ENCODE measurements around the gene TP53RK. TPM values are rescaled to one million over a fixed set of nuclear protein-coding genes. Genes with fewer than 3 reads are reported as not detected.
A peak's percentile ranks its signal among the peaks of the same experiment; 100 is the strongest.

The TP53RK gene
- total RNA-seq, 1 experiment from 2014 or later = 12.4 TPM

DNA sequence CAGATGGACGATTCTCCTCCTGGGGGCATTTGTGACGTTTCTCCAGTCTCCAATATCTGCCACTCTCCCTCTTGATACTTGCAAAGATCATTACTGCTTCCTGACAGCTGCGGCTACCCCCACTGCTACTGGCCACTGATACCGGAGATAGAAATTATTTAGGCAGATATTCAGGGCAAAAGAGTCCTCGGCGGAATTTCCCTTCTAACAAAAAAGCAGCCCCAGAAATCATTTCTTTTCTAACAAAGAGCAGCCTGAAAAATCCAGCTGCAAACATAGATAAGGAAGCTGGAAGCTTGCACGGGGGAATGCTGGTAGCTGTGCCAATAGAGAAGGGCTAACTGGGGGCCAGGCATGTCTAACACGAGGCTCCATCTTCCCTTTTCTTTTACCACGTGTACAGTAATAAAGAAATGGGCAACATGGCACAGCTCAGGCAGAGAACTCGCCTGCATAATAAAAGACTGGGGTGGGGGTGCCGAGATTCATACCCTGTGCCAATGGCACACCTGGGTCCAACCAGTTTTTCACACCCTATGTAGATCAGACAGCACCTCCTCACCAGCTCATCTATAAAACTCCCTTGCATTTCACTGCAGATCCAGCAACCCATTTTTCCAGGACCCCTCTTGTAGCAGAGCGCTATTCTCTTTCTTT, 6.1 kb downstream of the TP53RK start (continued):
- TF ChIP-seq MYBL2 (CRISPR knock-in tag; IDR thresholded peaks at IDR 0.05) = no peak
- no peak for TF ChIP-seq RORB (CRISPR knock-in tag; IDR thresholded peaks at IDR 0.05)
- TF ChIP-seq, protein P1, sequence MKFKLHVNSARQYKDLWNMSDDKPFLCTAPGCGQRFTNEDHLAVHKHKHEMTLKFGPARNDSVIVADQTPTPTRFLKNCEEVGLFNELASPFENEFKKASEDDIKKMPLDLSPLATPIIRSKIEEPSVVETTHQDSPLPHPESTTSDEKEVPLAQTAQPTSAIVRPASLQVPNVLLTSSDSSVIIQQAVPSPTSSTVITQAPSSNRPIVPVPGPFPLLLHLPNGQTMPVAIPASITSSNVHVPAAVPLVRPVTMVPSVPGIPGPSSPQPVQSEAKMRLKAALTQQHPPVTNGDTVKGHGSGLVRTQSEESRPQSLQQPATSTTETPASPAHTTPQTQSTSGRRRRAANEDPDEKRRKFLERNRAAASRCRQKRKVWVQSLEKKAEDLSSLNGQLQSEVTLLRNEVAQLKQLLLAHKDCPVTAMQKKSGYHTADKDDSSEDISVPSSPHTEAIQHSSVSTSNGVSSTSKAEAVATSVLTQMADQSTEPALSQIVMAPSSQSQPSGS (CRISPR knock-in tag; IDR thresholded peaks at IDR 0.05; ENCODE audit: borderline replicate concordance, low read depth) = no peak
- TF ChIP-seq FOXP1 (CRISPR knock-in tag; IDR thresholded peaks at IDR 0.05; ENCODE audit: borderline replicate concordance) = no peak

DNA sequence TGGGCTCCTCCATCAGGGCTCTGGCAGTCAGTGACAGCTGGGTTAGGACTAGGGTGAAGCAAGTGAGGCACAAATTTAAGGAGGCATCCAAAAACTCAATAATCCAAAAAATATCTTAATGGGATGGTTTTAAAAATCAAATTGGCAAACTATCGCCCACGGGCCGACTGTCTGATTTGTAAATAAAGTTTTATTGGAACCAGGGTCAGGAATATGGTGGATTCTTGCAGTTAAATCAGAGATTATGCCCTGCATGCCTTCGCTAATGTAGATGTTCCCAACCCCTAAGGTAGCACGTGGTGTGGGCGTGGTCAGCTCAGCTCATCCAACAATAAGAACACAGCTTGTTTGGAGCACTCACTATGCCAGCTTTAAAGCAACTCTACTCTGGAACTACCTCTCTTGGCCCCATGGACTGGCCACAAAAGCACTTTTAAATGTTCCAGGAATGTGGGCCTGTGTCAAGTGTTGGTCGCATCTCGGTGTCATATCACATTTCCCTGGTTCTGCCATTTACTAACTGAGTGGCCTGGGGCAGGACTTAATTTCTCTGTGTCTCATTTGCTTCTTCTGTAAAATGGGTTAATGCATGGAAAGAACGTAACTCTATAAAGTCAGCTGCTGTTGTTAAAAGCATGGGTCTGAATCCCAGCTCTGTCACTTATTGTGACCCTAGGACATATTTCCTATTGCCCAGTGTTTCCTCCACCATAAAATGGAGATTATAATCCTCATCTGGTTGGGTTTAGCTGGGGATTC, 7.0 kb downstream of the TP53RK start:
- H3K27me3 Mint-ChIP-seq (ENCODE audit: low read depth) = no peaks in the 10 kb centered on the region
- peaks cover 47% of the 10 kb centered on the region for H3K4me1 Mint-ChIP-seq
- 0 out of 2 replicates have a peak, but pooled peaks have one; percentile 7 for ATAC-seq
- H3K4me3 Mint-ChIP-seq = peak overlapping the region; percentile 77
- TF ChIP-seq, protein P2, sequence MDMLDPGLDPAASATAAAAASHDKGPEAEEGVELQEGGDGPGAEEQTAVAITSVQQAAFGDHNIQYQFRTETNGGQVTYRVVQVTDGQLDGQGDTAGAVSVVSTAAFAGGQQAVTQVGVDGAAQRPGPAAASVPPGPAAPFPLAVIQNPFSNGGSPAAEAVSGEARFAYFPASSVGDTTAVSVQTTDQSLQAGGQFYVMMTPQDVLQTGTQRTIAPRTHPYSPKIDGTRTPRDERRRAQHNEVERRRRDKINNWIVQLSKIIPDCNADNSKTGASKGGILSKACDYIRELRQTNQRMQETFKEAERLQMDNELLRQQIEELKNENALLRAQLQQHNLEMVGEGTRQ (CRISPR knock-in tag; IDR thresholded peaks at IDR 0.05) = 0 out of 2 replicates have a peak, but pooled peaks have one; percentile 44
- TF ChIP-seq TEAD4 (CRISPR knock-in tag; IDR thresholded peaks at IDR 0.05) (no peak), SOX15 (CRISPR knock-in tag; IDR thresholded peaks at IDR 0.05) (no peak)
- H3K9me3 Mint-ChIP-seq = peaks cover 5% of the 10 kb centered on the region
- H3K36me3 Mint-ChIP-seq = peaks cover 31% of the 10 kb centered on the region
- DNase-seq (ENCODE audit: low spot score) = no peak
- H3K27ac Mint-ChIP-seq = peak overlapping the region; percentile 20
- ChIA-PET POLR2A (interaction anchor here (1.1 kb wide), 1 partner anchor 12 kb away, joined by 3 read pairs; no protein-coding TSS in a partner anchor), CTCF (interaction anchor here (0.6 to 4.2 kb wide), 14 partner anchors 14 to 197 kb away, joined by 3 to 22 read pairs (median 3); no protein-coding TSS in a partner anchor)

DNA sequence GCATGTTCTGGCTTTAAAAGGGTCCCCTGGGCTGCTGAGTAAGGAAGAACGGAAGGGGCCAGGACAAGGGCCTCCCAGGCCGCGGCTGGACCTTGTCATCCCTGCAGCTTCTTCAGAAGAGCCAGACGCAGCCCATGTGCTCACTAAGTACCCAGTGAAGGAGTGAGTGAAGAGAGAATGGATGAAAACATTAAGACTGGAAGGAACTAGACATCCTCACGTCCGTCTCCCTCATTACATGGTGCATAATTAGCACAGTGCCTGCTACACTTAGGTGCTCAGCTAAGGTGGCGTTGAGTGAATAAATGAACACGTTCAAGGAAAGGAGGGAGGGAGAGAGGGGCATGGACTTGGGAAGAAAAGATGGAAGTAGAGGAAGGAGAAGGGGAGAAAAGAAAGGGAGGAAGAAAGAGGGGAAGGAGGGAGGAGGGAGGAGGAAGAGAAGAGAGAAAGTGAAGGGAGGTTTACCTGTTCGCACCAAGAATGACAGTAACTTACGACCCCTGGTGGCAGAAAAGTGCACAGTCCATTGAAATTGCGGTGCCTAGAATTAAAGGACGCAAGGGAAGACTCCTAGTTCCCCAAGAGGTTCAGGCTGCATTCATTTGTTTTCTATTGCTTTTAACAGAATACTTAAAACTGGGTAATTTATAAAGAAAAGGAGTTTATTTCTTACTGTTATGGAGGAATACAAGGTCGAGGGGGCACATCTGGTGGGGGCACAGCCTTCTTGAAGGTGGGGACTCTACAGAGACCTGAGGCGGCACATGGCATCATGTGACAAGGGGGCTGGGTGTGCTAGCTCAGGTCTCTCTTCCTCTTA, 8.0 kb downstream of the TP53RK start:
- POLR2A ChIA-PET = interaction anchor here (0.6 kb wide), 1 partner anchor 126 kb away, joined by 4 read pairs; no protein-coding TSS in a partner anchor
- Mint-ChIP-seq H3K4me1 (peaks cover 45% of the 10 kb centered on the region), H3K36me3 (peaks cover 25% of the 10 kb centered on the region), H3K4me3 (no peak overlapping the region; the same call in 1 of the 2 replicates), H3K27me3 (ENCODE audit: low read depth) (no peaks in the 10 kb centered on the region), H3K9me3 (peaks cover 5% of the 10 kb centered on the region), H3K27ac (no peak overlapping the region)
- ATAC-seq (peak; percentile 21), DNase-seq (ENCODE audit: low spot score) (peak; percentile 81)
- TF ChIP-seq, protein P3, sequence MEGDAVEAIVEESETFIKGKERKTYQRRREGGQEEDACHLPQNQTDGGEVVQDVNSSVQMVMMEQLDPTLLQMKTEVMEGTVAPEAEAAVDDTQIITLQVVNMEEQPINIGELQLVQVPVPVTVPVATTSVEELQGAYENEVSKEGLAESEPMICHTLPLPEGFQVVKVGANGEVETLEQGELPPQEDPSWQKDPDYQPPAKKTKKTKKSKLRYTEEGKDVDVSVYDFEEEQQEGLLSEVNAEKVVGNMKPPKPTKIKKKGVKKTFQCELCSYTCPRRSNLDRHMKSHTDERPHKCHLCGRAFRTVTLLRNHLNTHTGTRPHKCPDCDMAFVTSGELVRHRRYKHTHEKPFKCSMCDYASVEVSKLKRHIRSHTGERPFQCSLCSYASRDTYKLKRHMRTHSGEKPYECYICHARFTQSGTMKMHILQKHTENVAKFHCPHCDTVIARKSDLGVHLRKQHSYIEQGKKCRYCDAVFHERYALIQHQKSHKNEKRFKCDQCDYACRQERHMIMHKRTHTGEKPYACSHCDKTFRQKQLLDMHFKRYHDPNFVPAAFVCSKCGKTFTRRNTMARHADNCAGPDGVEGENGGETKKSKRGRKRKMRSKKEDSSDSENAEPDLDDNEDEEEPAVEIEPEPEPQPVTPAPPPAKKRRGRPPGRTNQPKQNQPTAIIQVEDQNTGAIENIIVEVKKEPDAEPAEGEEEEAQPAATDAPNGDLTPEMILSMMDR (IDR thresholded peaks at IDR 0.05) = peak; percentile 88
- TF ChIP-seq, protein P2 (CRISPR knock-in tag; IDR thresholded peaks at IDR 0.05) = peak; percentile 51; the same call in 1 of the 2 replicates
- TF ChIP-seq, protein P4, sequence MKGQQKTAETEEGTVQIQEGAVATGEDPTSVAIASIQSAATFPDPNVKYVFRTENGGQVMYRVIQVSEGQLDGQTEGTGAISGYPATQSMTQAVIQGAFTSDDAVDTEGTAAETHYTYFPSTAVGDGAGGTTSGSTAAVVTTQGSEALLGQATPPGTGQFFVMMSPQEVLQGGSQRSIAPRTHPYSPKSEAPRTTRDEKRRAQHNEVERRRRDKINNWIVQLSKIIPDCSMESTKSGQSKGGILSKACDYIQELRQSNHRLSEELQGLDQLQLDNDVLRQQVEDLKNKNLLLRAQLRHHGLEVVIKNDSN (CRISPR knock-in tag; IDR thresholded peaks at IDR 0.05) = peak; percentile 23; the same call in 1 of the 2 replicates
- TF ChIP-seq, protein P5, sequence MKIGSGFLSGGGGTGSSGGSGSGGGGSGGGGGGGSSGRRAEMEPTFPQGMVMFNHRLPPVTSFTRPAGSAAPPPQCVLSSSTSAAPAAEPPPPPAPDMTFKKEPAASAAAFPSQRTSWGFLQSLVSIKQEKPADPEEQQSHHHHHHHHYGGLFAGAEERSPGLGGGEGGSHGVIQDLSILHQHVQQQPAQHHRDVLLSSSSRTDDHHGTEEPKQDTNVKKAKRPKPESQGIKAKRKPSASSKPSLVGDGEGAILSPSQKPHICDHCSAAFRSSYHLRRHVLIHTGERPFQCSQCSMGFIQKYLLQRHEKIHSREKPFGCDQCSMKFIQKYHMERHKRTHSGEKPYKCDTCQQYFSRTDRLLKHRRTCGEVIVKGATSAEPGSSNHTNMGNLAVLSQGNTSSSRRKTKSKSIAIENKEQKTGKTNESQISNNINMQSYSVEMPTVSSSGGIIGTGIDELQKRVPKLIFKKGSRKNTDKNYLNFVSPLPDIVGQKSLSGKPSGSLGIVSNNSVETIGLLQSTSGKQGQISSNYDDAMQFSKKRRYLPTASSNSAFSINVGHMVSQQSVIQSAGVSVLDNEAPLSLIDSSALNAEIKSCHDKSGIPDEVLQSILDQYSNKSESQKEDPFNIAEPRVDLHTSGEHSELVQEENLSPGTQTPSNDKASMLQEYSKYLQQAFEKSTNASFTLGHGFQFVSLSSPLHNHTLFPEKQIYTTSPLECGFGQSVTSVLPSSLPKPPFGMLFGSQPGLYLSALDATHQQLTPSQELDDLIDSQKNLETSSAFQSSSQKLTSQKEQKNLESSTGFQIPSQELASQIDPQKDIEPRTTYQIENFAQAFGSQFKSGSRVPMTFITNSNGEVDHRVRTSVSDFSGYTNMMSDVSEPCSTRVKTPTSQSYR (CRISPR knock-in tag; IDR thresholded peaks at IDR 0.05) = no peak
- CTCF ChIA-PET = interaction anchor here (0.8 to 4.2 kb wide), 14 partner anchors 12 to 196 kb away, joined by 3 to 22 read pairs (median 4); no protein-coding TSS in a partner anchor
